Uterus (tissue), 4 donors: ENCODE data around the gene SMARCC1. TPM values are rescaled to one million over a fixed set of nuclear protein-coding genes. Genes with fewer than 3 reads are reported as not detected.

Experiments
- DNase-seq, 2 donors: peaks; one replicate each; pipeline ENCODE4 v3.0.0-alpha.2; 2019 to 2020
- H3K27ac ChIP-seq, 2 donors: fragments of 200-600 bp; sonication (generic); 1 replicate in 1 of 2; 2 replicates in 1 of 2; pipeline ENCODE4 v1.5.1; 2016 to 2018
- H3K27me3 ChIP-seq, 2 donors: fragments of 200-600 bp; sonication (generic); one replicate each; pipeline ENCODE4 v1.5.1; 2018 to 2019; ENCODE audit warnings: control low read depth in 1 of 2
- H3K36me3 ChIP-seq, 2 donors: fragments of 200-600 bp; sonication (generic); one replicate each; pipeline ENCODE4 v1.5.1; 2019; ENCODE audit warnings: control low read depth in 1 of 2
- H3K4me1 ChIP-seq, 2 donors: fragments of 200-600 bp; sonication (generic); one replicate each; pipeline ENCODE4 v1.5.1; 2018 to 2019; ENCODE audit warnings: control low read depth in 1 of 2
- H3K4me3 ChIP-seq, 2 donors: fragments of 200-600 bp; sonication (generic); 1 replicate in 1 of 2; 2 replicates in 1 of 2; pipeline ENCODE4 v1.5.1; 2018 to 2019; ENCODE audit warnings: mild to moderate bottlenecking in 1 of 2
- H3K9me3 ChIP-seq, 2 donors: fragments of 200-600 bp; sonication (generic); one replicate each; pipeline ENCODE4 v1.5.1; 2019; ENCODE audit warnings: control low read depth in 1 of 2
- POLR2A ChIP-seq, 2 donors: fragments of 450-650 bp; IDR thresholded peaks; one replicate each; pipeline ENCODE4 v1.6.1; 2016; ENCODE audit warnings: antibody characterized with exemption in 2 of 2, mild to moderate bottlenecking in 1 of 2, moderate library complexity in 1 of 2
- intact Hi-C: fragments of 100-400 bp; cut with DNase I; formaldehyde crosslinking; loops from one replicate; pipeline ENCODE4 v1.15.1; 2023; ENCODE audit warnings: low total_unique reads
- total RNA-seq, 4 donors: library from RNA; depleted of rRNA in 3 of 4; stranded (reverse); fragments of >200 nt in 3 of 4; gene quantifications; one replicate each; pipeline versions ENCODE4 v1.1.0 to v1.2.4, GENCODE V29; 2014 to 2023
- TF ChIP-seq, protein P1 (sequence below), 4 experiments: fragments of 200-600 bp in 2 of 4; fragments of 450-650 bp in 2 of 4; sonication (generic) in 2 of 4; IDR thresholded peaks; one replicate each; pipeline ENCODE4 v1.5.1; 2016 to 2019; ENCODE audit warnings: antibody characterized with exemption in 4 of 4, mild to moderate bottlenecking in 2 of 4, moderate library complexity in 1 of 4
- donor health status: DM: yes; HTN: yes; CAD: no.

Gene SMARCC1
- total RNA-seq, 4 donors from 2014 or later: 23.8 to 61.0 (median 45.5) TPM

DNA sequence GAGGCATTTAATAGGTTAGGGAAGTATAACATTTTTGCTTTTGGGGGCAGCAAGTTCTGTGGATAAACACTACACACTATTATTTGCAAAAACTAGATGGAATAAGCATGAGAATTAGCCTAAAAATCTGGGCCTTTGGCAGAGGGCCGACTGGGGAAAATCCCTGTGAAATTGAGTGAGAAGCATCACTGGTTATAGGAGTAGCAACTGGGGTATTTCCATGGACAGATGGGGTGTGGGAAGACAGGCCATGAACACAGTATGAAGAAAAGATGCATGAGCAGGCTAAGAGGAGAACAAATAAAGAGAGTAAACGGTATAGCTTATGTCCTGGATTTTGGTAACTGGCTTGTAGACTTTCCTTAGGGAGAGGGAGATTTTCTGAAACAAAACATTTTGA lies 170.1 kb downstream of the SMARCC1 start:
- H3K36me3 ChIP-seq: no peaks in the 10 kb centered on the region
- TF ChIP-seq, protein P1, sequence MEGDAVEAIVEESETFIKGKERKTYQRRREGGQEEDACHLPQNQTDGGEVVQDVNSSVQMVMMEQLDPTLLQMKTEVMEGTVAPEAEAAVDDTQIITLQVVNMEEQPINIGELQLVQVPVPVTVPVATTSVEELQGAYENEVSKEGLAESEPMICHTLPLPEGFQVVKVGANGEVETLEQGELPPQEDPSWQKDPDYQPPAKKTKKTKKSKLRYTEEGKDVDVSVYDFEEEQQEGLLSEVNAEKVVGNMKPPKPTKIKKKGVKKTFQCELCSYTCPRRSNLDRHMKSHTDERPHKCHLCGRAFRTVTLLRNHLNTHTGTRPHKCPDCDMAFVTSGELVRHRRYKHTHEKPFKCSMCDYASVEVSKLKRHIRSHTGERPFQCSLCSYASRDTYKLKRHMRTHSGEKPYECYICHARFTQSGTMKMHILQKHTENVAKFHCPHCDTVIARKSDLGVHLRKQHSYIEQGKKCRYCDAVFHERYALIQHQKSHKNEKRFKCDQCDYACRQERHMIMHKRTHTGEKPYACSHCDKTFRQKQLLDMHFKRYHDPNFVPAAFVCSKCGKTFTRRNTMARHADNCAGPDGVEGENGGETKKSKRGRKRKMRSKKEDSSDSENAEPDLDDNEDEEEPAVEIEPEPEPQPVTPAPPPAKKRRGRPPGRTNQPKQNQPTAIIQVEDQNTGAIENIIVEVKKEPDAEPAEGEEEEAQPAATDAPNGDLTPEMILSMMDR (IDR thresholded peaks at IDR 0.05): no peak
- no peak for TF ChIP-seq POLR2A (IDR thresholded peaks at IDR 0.05)

GRCh38 chr3:47610583-47610982 lies 171.1 kb downstream of the SMARCC1 start:
- no peaks in the 10 kb centered on the region for H3K36me3 ChIP-seq
- H3K27ac ChIP-seq: no peak overlapping the region
- TF ChIP-seq, protein P1 (IDR thresholded peaks at IDR 0.05): no peak
- TF ChIP-seq POLR2A (IDR thresholded peaks at IDR 0.05): no peak
- no peak for DNase-seq
- H3K27me3 ChIP-seq: no peaks in the 10 kb centered on the region
- intact Hi-C loops: no loop called here
- H3K4me1 ChIP-seq: no peaks in the 10 kb centered on the region
- H3K9me3 ChIP-seq: no peaks in the 10 kb centered on the region
- H3K4me3 ChIP-seq: no peak overlapping the region

More for the DNA sequence above, 170.1 kb downstream of the SMARCC1 start:
- Histone ChIP-seq H3K27me3 (no peaks in the 10 kb centered on the region), H3K27ac (peak overlapping the region in 1 of 2 donors; percentile 69), H3K4me1 (no peaks in the 10 kb centered on the region), H3K4me3 (no peak overlapping the region), H3K9me3 (no peaks in the 10 kb centered on the region)
- intact Hi-C loops: no loop called here
- no peak for DNase-seq

- TF ChIP-seq, protein P1 (IDR thresholded peaks at IDR 0.05): no peak
- TF ChIP-seq POLR2A (IDR thresholded peaks at IDR 0.05): no peak
- no peak overlapping the region for H3K4me3 ChIP-seq
- intact Hi-C loops: no loop called here
- no peaks in the 10 kb centered on the region for H3K4me1 ChIP-seq
- H3K27me3 ChIP-seq: no peaks in the 10 kb centered on the region
- no peaks in the 10 kb centered on the region for H3K36me3 ChIP-seq
- no peaks in the 10 kb centered on the region for H3K9me3 ChIP-seq
- H3K27ac ChIP-seq: no peak overlapping the region
- DNase-seq: no peak
Measured at GRCh38 chr3:47607335-47607734, 174.4 kb downstream of the SMARCC1 start.

GRCh38 chr3:47606165-47606564 lies 175.5 kb downstream of the SMARCC1 start:
- DNase-seq: no peak
- Histone ChIP-seq H3K4me1 (no peaks in the 10 kb centered on the region), H3K9me3 (no peaks in the 10 kb centered on the region), H3K27ac (no peak overlapping the region), H3K27me3 (no peaks in the 10 kb centered on the region), H3K36me3 (no peaks in the 10 kb centered on the region), H3K4me3 (no peak overlapping the region)
- intact Hi-C loops: no loop called here
- no peak for TF ChIP-seq POLR2A (IDR thresholded peaks at IDR 0.05)
- TF ChIP-seq, protein P1 (IDR thresholded peaks at IDR 0.05): no peak

GRCh38 chr3:47605652-47606051 lies 176.0 kb downstream of the SMARCC1 start:
- no peaks in the 10 kb centered on the region for H3K27me3 ChIP-seq
- no peaks in the 10 kb centered on the region for H3K9me3 ChIP-seq
- intact Hi-C loops: no loop called here
- no peak for TF ChIP-seq POLR2A (IDR thresholded peaks at IDR 0.05)
- TF ChIP-seq, protein P1 (IDR thresholded peaks at IDR 0.05): no peak
- H3K36me3 ChIP-seq: no peaks in the 10 kb centered on the region
- H3K27ac ChIP-seq: no peak overlapping the region
- DNase-seq: no peak
- H3K4me1 ChIP-seq: no peaks in the 10 kb centered on the region
- no peak overlapping the region for H3K4me3 ChIP-seq
